Measurements from ENCODE around the gene TPP2. TPM values are rescaled to one million over a fixed set of nuclear protein-coding genes. Genes with fewer than 3 reads are reported as not detected.
A peak's percentile ranks its signal among the peaks of the same experiment; 100 is the strongest.

TPP2 gene
- total RNA-seq, 1 experiment from 2014 or later, result 36.7 TPM

DNA sequence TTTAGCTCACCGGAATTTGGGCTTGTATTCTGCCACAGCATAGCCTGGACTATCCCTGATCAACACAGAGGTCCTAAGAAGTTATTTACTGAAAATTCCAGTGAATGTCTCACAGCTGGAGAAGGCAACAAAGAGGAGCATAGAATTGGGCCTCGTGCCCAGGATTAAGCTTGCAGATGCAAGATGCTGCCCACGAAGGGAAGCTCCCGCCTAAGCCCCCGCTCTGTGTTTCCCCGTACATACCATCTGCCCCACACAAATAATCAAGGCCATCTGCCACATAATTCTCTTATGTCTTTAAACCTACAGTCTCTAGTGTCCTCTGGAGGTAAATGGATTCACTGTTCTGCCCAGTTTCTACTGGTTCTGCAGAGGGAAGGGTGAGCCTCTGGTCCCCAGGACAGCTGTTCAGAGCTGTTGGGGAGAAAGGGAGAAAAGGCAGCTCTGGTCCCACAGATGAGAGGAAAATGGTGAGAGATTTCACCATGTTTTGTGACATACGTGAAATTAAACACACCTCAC is 7.4 kb upstream of the TPP2 start:
- Histone ChIP-seq H3K9me2 (ENCODE audit: insufficient read depth) (no peaks in the 10 kb centered on the region), H3K79me2 (ENCODE audit: insufficient read depth, low read length) (no peaks in the 10 kb centered on the region), H4K20me1 (ENCODE audit: insufficient read depth) (no peaks in the 10 kb centered on the region), H3K4me3 (replicated peaks in 1 of 2; ENCODE audit: low read depth in 1 of 2, low read length in 2 of 2) (no peak overlapping the region), H3K9me3 (ENCODE audit: control insufficient read depth in 1 of 2, insufficient read depth in 1 of 2, low read depth in 1 of 2, low read length in 2 of 2) (no peaks in the 10 kb centered on the region), H3K27ac (ENCODE audit: low read depth, low read length) (no peak overlapping the region), H2AFZ (ENCODE audit: low read depth, low read length, poor library complexity, severe bottlenecking) (no peak overlapping the region), H3K4me1 (ENCODE audit: control insufficient read depth in 1 of 2, insufficient read depth in 2 of 2, low read length in 2 of 2) (peaks cover 0 to 16% of the 10 kb centered on the region in 2 experiments; a peak in 3 of 4 replicates), H3K4me2 (ENCODE audit: low read length) (no peak overlapping the region), H3K36me3 (ENCODE audit: control insufficient read depth in 1 of 2, insufficient read depth in 2 of 2, low read length in 2 of 2) (no peaks in the 10 kb centered on the region), H3K9ac (ENCODE audit: low read length) (no peak overlapping the region), H3K27me3 (ENCODE audit: insufficient read depth, low read length) (peaks cover 7% of the 10 kb centered on the region; the same call in 1 of the 2 replicates)
- intact Hi-C loops (cut with micrococcal nuclease), result no loop called here
- RAD21 ChIA-PET (ENCODE audit: low non-redundant PET in 1 of 2, low total read pairs in 2 of 2, uncharacterized antibody in 2 of 2, unreplicated experiment in 2 of 2), result no interaction called here
- TF ChIP-seq RAD21 (IDR thresholded peaks at IDR 0.05; ENCODE audit: low read depth) (no peak), YY1 (IDR thresholded peaks at IDR 0.05; ENCODE audit: extremely low read depth, insufficient replicate concordance, low read depth, low read length) (no peak)
- CTCF ChIA-PET, result no interaction called here
- no TSS peak for BruUV-seq (replicated peaks)
- no peak for ATAC-seq
- POLR2A ChIA-PET, result interaction anchor here (0.6 kb wide), 1 partner anchor 101 kb away, joined by 4 read pairs; no protein-coding TSS in a partner anchor
- no peak for DNase-seq (ENCODE audit: low read depth, low spot score)

DNA sequence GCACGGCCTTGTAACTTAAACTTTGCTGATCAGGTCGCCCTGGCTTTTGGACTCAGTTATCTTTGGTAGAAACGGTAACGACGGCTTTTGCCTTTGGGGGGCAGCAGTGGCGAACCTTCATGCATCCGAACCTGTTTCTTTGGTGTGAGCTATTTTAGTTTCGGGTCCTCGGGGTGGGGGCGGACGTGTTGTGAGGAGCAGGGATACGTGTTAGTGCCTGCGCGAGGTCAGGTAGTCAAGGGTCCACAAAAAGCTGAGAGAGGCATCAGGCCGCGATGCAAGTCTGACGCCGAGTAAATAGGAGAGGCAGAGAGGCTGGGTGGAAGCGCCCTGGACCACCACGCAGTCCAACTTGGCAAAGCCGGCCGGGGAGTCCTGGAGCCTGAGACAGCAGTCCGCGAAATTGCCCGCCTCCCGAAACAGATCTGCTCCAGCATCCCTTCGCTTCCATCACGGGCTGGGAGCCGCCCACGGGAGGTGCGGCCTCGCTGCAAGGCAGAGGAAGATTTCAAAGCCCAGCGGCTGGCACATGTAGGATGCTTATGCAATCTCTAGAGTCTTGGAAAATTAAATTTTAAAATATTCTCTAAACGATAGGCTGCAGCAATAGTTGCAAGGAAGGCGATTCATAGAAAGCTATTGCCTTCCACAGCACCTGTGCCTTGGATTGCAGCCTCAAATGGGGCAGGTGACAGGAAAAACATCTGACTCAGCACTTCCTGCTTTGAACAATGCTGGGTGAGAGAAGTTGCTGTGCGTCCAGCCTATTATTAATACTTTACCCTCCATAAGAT is 4.6 kb upstream of the TPP2 start:
- Histone ChIP-seq H3K9me3 (ENCODE audit: control insufficient read depth in 1 of 2, insufficient read depth in 1 of 2, low read depth in 1 of 2, low read length in 2 of 2) (no peaks in the 10 kb centered on the region), H3K9ac (ENCODE audit: low read length) (peak overlapping the region; percentile 21; the same call in 1 of the 2 replicates), H2AFZ (ENCODE audit: low read depth, low read length, poor library complexity, severe bottlenecking) (peak overlapping the region; percentile 88), H3K4me2 (ENCODE audit: low read length) (peak overlapping the region; percentile 92), H3K27me3 (ENCODE audit: insufficient read depth, low read length) (no peaks in the 10 kb centered on the region), H3K79me2 (ENCODE audit: insufficient read depth, low read length) (peaks cover 14% of the 10 kb centered on the region), H3K27ac (ENCODE audit: low read depth, low read length) (peak overlapping the region; percentile 4; the same call in 1 of the 2 replicates), H3K9me2 (ENCODE audit: insufficient read depth) (no peaks in the 10 kb centered on the region), H3K4me1 (ENCODE audit: control insufficient read depth in 1 of 2, insufficient read depth in 2 of 2, low read length in 2 of 2) (peaks cover 0 to 19% of the 10 kb centered on the region in 2 experiments; a peak in 3 of 4 replicates), H4K20me1 (ENCODE audit: insufficient read depth) (no peaks in the 10 kb centered on the region), H3K36me3 (ENCODE audit: control insufficient read depth in 1 of 2, insufficient read depth in 2 of 2, low read length in 2 of 2) (no peaks in the 10 kb centered on the region), H3K4me3 (replicated peaks in 1 of 2; ENCODE audit: low read depth in 1 of 2, low read length in 2 of 2) (peak overlapping the region; percentile 48 to 61)
- BruUV-seq (replicated peaks), result no TSS peak
- CTCF ChIA-PET, result interaction anchor here (0.8 to 2.1 kb wide), 8 partner anchors 11 to 255 kb away, joined by 3 to 8 read pairs (median 4); partner anchors contain the start of gene ERCC5
- intact Hi-C loops (cut with micrococcal nuclease), result no loop called here
- RAD21 ChIA-PET (ENCODE audit: low non-redundant PET in 1 of 2, low total read pairs in 2 of 2, uncharacterized antibody in 2 of 2, unreplicated experiment in 2 of 2), result interaction anchor here (1.2 to 1.6 kb wide), 2 partner anchors 133 kb away, joined by 3 to 4 read pairs; no protein-coding TSS in a partner anchor
- ATAC-seq, result peak; percentile 40
- TF ChIP-seq SIN3A (IDR thresholded peaks at IDR 0.05; ENCODE audit: low read depth) (peak; percentile 62; the same call in 1 of the 2 replicates), JUND (IDR thresholded peaks at IDR 0.05) (no peak), CBX3 (IDR thresholded peaks at IDR 0.05; ENCODE audit: low read depth) (no peak), ZFX (IDR thresholded peaks at IDR 0.05) (no peak), TCF7L2 (IDR thresholded peaks at IDR 0.05; ENCODE audit: borderline replicate concordance, extremely low read depth, insufficient read depth, insufficient read length) (peak; percentile 51), POLR2A (IDR thresholded peaks at IDR 0.05; ENCODE audit: borderline replicate concordance, extremely low read depth, insufficient read depth, insufficient read length) (no peak), ATF3 (IDR thresholded peaks at IDR 0.05) (no peak), ELF1 (IDR thresholded peaks at IDR 0.05; ENCODE audit: borderline replicate concordance, low read depth) (no peak), EGR1 (IDR thresholded peaks at IDR 0.05; ENCODE audit: low read depth) (peak; percentile 63; the same call in 1 of the 2 replicates), YY1 (IDR thresholded peaks at IDR 0.05; ENCODE audit: extremely low read depth, insufficient replicate concordance, low read depth, low read length) (no peak), SP1 (IDR thresholded peaks at IDR 0.05; ENCODE audit: low read depth) (no peak), EZH2phosphoT487 (IDR thresholded peaks at IDR 0.05; ENCODE audit: borderline replicate concordance) (no peak), RAD21 (IDR thresholded peaks at IDR 0.05; ENCODE audit: low read depth) (peak; percentile 58), CEBPB (IDR thresholded peaks at IDR 0.05; ENCODE audit: low read depth) (peak; percentile 56), EZH2 (IDR thresholded peaks at IDR 0.05) (no peak)
- TF ChIP-seq, protein P1, sequence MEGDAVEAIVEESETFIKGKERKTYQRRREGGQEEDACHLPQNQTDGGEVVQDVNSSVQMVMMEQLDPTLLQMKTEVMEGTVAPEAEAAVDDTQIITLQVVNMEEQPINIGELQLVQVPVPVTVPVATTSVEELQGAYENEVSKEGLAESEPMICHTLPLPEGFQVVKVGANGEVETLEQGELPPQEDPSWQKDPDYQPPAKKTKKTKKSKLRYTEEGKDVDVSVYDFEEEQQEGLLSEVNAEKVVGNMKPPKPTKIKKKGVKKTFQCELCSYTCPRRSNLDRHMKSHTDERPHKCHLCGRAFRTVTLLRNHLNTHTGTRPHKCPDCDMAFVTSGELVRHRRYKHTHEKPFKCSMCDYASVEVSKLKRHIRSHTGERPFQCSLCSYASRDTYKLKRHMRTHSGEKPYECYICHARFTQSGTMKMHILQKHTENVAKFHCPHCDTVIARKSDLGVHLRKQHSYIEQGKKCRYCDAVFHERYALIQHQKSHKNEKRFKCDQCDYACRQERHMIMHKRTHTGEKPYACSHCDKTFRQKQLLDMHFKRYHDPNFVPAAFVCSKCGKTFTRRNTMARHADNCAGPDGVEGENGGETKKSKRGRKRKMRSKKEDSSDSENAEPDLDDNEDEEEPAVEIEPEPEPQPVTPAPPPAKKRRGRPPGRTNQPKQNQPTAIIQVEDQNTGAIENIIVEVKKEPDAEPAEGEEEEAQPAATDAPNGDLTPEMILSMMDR (IDR thresholded peaks at IDR 0.05 in 2 of 3, conservative IDR thresholded peaks at IDR 0.05 in 1 of 3; ENCODE audit: borderline replicate concordance in 1 of 3, insufficient read depth in 1 of 3, low read depth in 2 of 3, low read length in 2 of 3), result peak; percentile 56 to 76 (median 66)
- TF ChIP-seq, protein P2, sequence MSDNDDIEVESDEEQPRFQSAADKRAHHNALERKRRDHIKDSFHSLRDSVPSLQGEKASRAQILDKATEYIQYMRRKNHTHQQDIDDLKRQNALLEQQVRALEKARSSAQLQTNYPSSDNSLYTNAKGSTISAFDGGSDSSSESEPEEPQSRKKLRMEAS (IDR thresholded peaks at IDR 0.05), result peak; percentile 73
- DNase-seq (ENCODE audit: low read depth, low spot score), result peak; percentile 45
- POLR2A ChIA-PET, result no interaction called here
